HL-60 (cell line): ENCODE data around the gene RALBP1.

Source experiments
- DNase-seq, 2 experiments: peaks; one replicate each; pipeline ENCODE4 v3.0.0-alpha.2; 2010 to 2020; ENCODE audit warnings: low read depth in 1 of 2, low spot score in 1 of 2
- H3K27ac ChIP-seq: fragments of 250-450 bp; sonication (Bioruptor Pico); replicated peaks from 2 replicates; pipeline ENCODE4 v1.5.1; 2020; ENCODE audit warnings: mild to moderate bottlenecking, moderate library complexity
- H3K27me3 ChIP-seq: fragments of 250-450 bp; sonication (Bioruptor Pico); 2 replicates; pipeline ENCODE4 v1.5.1; 2021; ENCODE audit warnings: mild to moderate bottlenecking, moderate library complexity; ENCODE audit not compliant: insufficient read depth, poor library complexity, severe bottlenecking
- H3K4me3 ChIP-seq: replicated peaks from 2 replicates; pipeline ENCODE4 v1.5.1; 2011; ENCODE audit warnings: mild to moderate bottlenecking, control low read depth, low read length; ENCODE audit not compliant: insufficient read depth
- CTCF ChIP-seq: IDR thresholded peaks from one replicate; pipeline ENCODE4 v1.5.1; 2011; ENCODE audit warnings: low read length, control low read depth, inconsistent platforms; ENCODE audit not compliant: insufficient read depth
- GABPA ChIP-seq: IDR thresholded peaks from 2 replicates; pipeline ENCODE4 v1.6.1; 2012; ENCODE audit warnings: low read depth
- POLR2AphosphoS5 ChIP-seq: IDR thresholded peaks from 2 replicates; pipeline ENCODE4 v1.6.1; 2012; ENCODE audit warnings: low read depth
- REST ChIP-seq: IDR thresholded peaks from 2 replicates; pipeline ENCODE4 v1.6.1; 2012; ENCODE audit warnings: low read depth; ENCODE audit not compliant: insufficient replicate concordance
- SPI1 ChIP-seq: IDR thresholded peaks from 2 replicates; pipeline ENCODE4 v1.6.1; 2012; ENCODE audit warnings: low read depth, mild to moderate bottlenecking, borderline replicate concordance

RALBP1 gene

GRCh38 chr18:9563331-9563730, 88.0 kb downstream of the RALBP1 start:
- no peak for DNase-seq
- no peak overlapping the region for H3K4me3 ChIP-seq
- TF ChIP-seq GABPA = no peak
- TF ChIP-seq CTCF = no peak
- no peak for TF ChIP-seq POLR2AphosphoS5
- no peak for TF ChIP-seq SPI1
- TF ChIP-seq REST = no peak

GRCh38 chr18:9565407-9565806, 90.1 kb downstream of the RALBP1 start:
- Histone ChIP-seq H3K27me3 (no peaks in the 10 kb centered on the region), H3K4me3 (no peak overlapping the region), H3K27ac (no peak overlapping the region)
- no peak for DNase-seq
- no peak for TF ChIP-seq SPI1
- no peak for TF ChIP-seq POLR2AphosphoS5
- no peak for TF ChIP-seq REST

More at GRCh38 chr18:9563331-9563730, 88.0 kb downstream of the RALBP1 start:
- Histone ChIP-seq H3K27ac (no peak overlapping the region), H3K27me3 (no peaks in the 10 kb centered on the region)

GRCh38 chr18:9568186-9568585, 92.9 kb downstream of the RALBP1 start:
- TF ChIP-seq GABPA = no peak
- TF ChIP-seq CTCF = no peak
- no peak for TF ChIP-seq POLR2AphosphoS5
- TF ChIP-seq REST = no peak
- no peak for TF ChIP-seq SPI1
- H3K27me3 ChIP-seq = no peaks in the 10 kb centered on the region
- no peak overlapping the region for H3K27ac ChIP-seq
- no peak for DNase-seq
- no peak overlapping the region for H3K4me3 ChIP-seq

GRCh38 chr18:9569178-9569577, 93.9 kb downstream of the RALBP1 start:
- H3K4me3 ChIP-seq = no peak overlapping the region
- DNase-seq = no peak
- H3K27me3 ChIP-seq = no peaks in the 10 kb centered on the region
- H3K27ac ChIP-seq = no peak overlapping the region
- TF ChIP-seq GABPA (no peak), CTCF (no peak), SPI1 (no peak), REST (no peak), POLR2AphosphoS5 (no peak)
